Measurements from ENCODE around the gene DCXR.

DNA sequence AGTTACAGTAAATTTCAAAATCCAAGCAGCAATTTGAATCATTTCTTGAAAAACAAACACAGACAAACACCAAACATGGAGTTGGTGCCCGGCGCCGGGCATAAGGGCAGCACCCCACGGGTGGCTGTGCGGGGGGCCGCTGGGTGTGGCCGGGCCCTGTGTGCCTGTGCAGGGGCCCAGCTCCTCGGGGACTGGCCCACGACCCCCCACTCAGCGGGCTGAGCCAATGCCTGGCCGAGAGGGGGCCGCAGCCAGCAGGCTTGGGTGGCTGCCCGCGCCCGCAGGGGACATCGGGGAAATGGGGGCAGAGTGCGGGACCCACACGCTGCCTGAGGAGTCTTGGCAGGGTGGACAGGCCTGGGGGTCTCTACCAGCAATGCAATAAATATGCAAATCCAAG is 40.9 kb upstream of the DCXR start:
- TF ChIP-seq, protein P1, sequence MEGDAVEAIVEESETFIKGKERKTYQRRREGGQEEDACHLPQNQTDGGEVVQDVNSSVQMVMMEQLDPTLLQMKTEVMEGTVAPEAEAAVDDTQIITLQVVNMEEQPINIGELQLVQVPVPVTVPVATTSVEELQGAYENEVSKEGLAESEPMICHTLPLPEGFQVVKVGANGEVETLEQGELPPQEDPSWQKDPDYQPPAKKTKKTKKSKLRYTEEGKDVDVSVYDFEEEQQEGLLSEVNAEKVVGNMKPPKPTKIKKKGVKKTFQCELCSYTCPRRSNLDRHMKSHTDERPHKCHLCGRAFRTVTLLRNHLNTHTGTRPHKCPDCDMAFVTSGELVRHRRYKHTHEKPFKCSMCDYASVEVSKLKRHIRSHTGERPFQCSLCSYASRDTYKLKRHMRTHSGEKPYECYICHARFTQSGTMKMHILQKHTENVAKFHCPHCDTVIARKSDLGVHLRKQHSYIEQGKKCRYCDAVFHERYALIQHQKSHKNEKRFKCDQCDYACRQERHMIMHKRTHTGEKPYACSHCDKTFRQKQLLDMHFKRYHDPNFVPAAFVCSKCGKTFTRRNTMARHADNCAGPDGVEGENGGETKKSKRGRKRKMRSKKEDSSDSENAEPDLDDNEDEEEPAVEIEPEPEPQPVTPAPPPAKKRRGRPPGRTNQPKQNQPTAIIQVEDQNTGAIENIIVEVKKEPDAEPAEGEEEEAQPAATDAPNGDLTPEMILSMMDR (IDR thresholded peaks at IDR 0.05), result no peak
- no peak for TF ChIP-seq POLR2A (IDR thresholded peaks at IDR 0.05; ENCODE audit: low read depth)
- TF ChIP-seq EP300 (IDR thresholded peaks at IDR 0.05), result no peak
